HG02571 (cell line): ENCODE measurements around the gene ALDH1A2.

ENCODE experiments used
- ATAC-seq: cut with Tn5 transposase; IDR thresholded peaks from one replicate; pipeline ENCODE4 v1.9.1; 2021; ENCODE audit warnings: mild to moderate bottlenecking, moderate library complexity; ENCODE audit not compliant: unreplicated experiment

Gene ALDH1A2

DNA sequence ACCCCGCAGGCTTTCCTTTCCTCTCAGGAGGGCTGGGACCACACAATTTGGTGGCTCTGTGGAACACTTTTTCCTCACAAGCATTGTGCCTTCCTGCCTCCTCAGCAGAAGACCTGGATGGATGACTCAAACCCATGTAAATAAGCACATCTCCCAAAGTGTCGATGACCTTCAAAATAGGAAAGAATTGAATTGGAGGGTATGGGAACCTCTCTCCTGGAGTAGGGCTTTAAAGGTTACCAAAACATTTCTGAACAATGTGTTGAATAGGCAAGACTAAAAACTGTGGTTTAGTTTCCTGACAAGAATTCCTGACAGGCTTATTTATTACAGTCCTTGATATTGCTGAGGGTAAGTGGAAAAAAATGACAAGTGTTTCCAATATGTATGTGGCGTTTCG, 118.2 kb downstream of the ALDH1A2 start:
- ATAC-seq = no peak

- ATAC-seq = no peak
Measured at GRCh38 chr15:57946491-57947048, 118.9 kb downstream of the ALDH1A2 start.

DNA sequence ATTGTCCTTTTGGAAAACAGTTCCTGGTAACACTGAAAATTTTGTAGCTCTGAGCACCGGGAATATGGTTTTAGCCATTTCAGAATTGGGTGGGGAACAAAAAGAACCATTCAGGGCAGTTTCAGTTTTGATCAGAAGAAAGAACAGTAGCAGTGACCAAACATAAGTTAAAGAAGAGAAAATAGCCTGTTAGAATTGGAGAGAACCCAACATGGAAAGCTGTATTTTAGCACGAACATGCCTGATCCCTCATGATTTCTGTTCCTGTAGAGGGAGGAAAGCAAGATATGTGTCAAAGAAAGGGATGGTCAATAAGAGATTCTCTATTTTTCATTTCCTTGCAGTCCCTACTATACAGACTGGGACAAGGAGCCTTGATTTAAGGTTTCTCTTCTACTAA, 119.9 kb downstream of the ALDH1A2 start:
- no peak for ATAC-seq

DNA sequence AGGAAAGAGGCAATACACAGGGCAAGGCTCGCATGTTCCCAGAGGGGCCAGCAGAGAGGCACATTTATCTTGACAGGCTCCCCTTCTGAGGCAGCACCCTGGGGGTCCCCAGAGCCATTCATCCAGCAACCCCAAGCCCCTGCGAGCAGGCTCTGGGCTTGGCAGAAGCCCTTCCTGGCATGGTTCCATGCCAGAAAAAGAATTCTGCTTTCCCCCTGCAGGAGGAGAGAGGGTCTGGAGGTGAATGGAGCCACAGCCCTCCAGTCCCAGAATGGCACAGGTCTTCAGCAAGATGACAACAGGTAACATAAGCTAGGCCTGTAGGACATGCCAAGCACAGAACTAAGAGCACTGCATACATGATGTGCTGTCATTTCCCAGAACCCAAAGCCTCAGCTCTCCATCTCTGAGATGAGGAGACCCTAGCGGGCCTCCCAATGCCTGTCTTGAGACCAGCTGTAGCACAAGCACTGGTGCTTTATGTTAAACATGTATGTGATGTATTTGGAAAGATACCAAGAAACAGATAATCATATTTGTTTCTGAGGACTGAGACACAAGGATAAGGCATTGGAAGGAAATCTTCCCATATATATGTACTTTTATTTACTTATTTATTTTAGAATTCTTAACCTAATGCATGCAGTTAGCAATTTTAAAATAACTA, 121.6 kb downstream of the ALDH1A2 start:
- no peak for ATAC-seq

DNA sequence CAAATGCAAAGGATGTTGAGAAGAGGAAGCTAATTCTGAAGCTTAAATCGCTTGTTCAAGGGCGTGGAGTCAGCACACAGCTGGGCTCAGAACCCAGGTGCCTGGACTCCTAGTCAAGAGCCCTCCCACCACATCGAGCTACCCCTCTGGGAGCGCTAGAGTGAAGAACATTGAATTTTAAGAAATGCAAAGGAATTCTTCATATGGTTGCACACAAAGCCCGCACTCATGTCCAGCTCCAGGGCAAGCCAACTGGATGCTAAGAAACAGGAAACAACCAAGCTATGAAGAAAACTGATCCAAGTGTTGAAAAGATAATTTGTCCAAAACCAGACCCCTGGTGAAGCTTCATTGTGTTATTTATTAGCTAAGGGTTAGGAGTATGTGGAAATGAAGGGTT, 122.3 kb downstream of the ALDH1A2 start:
- no peak for ATAC-seq

DNA sequence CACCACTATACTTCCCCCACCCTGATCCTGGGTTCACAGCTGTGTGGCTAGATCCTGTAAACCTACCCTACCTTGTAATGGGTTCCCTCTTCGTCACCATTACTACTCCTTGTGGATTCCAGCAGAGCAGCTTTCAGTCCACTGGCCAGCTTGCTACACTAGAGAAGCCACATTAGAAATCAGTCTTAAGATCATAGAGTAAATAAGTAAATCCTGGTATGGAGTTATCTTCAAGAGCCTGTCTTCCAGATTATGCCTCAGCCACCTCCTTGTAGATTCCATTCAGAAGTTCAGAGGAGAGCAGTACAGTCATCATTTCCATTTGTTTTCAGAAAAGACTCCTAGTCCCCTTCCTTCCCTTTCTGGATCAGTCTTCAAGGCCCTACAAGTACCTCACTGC, 123.7 kb downstream of the ALDH1A2 start:
- no peak for ATAC-seq

DNA sequence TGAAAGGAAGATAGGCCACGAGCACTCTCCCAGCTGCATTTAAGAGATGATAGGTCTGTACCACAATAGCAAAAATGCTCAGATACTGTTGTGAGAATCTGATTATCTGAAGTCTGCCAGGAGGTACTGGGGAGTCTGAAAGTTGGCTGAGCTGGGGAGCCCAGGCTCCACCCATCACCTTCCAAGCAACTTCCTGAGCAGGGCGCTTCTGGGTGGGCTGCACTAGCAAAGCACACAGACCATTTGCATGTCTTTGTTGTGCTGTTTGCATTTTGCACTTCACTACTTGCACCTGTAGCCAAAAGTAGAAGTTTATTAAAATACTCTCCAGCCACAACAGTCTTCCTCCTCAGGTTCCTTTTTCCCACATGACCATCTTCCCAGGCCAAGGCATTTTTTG, 133.2 kb downstream of the ALDH1A2 start:
- no peak for ATAC-seq

DNA sequence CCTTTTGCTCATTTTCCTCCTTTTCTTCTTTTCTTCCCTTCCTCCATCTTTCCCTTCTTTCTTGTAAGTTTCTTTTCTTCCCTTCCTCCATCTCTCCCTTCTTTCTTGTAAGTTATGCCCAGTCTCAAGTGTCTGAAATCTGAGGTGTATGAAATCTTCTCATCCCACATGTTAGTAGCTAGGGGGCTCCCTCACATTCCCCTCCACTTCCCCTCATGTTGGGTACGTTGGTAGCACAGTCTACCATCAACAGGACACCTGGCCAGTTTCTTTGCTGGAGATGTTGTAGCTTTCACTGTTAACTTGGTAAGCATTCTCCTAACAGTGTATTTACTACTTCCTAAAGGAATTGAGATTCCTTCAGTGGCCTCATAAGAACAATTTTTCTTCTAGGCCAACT, 133.9 kb downstream of the ALDH1A2 start:
- no peak for ATAC-seq

- ATAC-seq = no peak
Measured at GRCh38 chr15:57927091-57927631, 138.3 kb downstream of the ALDH1A2 start.

DNA sequence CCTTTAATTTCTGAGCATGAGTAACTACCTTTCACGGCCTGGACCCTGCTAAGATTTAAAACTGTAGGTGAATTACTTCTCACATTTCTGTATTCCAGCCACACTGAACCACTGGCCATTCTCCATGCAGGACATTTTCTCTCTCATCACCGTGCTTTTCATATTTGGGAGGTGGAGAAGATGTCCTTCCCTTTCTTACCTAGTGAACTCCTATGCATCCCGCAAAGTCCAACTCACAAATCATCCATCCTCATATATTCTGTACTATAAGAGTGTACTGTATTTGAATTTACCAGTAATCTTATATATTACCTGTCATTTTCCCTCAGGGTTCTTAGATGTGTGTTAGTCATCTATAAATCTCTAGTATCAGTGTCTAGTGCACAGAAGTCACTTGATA, 139.9 kb downstream of the ALDH1A2 start:
- ATAC-seq = no peak

DNA sequence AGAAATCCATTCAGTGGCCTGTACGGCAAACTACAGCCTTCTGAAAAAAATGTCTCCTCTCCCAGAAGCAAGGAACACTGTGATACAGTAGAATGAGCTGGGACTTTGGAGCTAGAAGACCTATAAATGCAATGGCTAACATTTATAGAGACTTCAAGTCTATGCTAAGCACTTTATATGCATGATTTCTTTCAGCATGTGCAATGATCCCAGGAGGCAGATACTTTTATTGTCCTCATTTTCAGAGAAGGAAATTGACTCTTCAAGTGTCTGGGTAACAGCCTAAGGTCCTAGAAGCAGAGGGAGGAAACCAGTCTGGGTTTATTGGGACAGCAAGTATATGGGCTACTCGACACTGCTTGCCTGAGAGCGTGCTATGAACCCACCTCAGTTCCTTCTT, 140.9 kb downstream of the ALDH1A2 start:
- ATAC-seq = no peak

DNA sequence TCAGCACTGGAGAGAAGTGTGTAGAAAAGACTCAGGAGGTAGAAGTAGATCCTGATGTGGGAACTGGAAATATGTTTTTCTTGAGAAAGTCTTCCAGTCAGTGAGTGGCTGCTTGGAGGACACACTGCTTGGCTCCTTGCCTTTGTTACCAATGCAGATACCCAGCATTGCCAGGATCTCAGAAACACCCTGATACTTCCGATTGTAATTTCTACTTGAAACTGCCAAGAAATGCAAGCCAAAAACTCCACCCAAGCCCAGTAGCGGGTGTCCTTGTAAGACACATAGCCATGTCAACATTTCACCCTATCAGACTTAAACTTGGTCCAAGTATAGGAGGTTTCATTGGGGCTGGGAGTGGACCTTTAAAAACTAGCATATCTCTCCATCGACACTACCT, 141.8 kb downstream of the ALDH1A2 start:
- ATAC-seq = no peak

DNA sequence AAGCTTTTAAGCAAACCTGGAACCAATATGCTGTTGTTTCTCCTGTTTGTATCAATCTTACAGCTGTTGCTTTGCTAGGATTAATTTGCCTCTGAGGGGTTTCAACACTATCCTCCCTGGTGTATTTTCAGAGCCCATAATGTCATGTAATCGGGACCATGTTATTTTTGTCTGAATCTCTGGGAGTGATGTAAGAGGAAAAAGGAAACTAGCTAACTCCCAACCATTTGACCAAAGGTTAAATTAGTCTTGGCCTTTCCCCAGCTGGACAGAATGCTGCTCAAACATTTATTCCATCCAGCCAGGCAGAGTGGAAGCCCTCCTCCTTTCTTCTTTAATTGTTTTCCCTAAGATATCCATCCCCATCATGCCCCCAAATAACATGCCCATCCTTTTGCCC, 142.2 kb downstream of the ALDH1A2 start:
- ATAC-seq = no peak

DNA sequence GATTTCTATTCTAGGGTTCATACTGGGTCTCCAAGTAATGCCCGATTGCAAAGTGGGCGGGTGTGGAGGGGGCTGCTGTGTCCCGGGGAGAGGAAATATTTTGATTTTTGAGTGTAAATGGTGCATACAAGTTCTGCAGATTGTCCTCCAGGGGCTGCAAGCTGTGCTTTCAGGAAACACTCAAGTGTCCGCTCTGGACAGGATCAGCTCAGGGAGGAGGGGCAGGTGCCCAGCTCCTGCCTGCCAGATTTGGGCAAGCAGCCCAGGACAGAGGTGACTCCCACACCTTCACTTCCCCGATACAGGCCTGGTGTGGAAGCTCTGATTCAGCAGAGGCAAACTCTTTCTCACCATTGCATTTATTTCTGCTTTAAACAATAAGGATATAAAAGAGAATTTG, 142.7 kb downstream of the ALDH1A2 start:
- no peak for ATAC-seq

- no peak for ATAC-seq
Measured at GRCh38 chr15:57921371-57921770, 144.1 kb downstream of the ALDH1A2 start.

DNA sequence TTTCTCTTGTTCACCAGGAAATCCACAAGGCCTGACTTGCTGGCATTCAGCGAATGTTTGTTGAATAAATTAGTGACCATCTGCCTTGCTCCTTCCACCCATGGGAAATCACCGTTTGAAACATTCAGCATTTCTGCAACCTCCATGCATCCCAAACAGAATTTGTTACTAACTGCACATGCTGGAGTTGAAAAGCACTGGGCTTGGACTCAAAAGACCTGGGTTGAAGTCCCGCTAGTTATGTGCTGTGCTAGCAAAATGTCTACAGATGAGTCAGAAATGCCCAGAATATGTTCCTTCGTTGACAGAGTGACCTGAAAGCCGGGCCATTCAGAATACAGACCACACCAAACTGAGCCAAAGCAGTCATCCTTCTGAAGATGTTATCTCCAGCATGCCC, 144.6 kb downstream of the ALDH1A2 start:
- ATAC-seq = no peak

GRCh38 chr15:57919754-57920153, 145.8 kb downstream of the ALDH1A2 start:
- ATAC-seq = no peak

- ATAC-seq = no peak
Measured at GRCh38 chr15:57917998-57918397, 147.5 kb downstream of the ALDH1A2 start.

GRCh38 chr15:57916695-57917094, 148.8 kb downstream of the ALDH1A2 start:
- ATAC-seq = no peak

DNA sequence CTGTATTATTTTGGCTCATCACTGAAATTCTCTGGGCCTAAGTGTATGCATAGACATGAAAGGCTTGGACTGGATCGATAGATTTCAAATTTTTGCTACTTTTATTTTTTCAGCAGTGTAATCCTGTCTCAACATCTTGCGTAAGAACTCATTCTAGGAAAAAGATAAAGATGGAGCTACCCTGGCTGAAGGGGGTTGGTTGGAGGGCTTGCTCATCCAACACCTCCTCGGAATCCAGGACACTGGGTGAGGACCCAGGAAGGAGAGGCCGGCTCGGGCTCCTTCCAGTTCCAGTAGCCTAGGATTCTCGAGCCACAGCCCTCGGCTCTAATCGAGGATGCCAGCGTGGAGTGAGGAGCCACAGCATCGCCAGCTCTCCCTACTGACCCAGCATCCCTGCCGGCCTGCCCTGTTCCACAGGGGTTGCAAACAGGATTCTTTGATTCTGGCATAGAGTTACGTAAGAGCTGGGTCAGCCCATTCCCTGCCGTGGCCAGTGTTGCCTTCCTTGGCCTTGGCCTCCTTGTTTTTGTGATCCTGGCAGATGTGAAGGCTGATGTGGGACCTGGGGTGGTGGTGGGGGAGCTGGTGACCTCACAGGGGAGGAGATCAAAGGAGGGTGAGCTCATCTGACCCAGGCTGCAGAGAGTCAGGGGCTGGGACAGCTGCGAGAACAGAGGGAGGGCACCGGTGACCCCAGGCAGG, 149.5 kb downstream of the ALDH1A2 start:
- no peak for ATAC-seq

- ATAC-seq = no peak
Measured at GRCh38 chr15:57914350-57915055, 151.0 kb downstream of the ALDH1A2 start.

GRCh38 chr15:57911247-57911646, 154.3 kb downstream of the ALDH1A2 start:
- no peak for ATAC-seq
